HEK293T (cell line): ENCODE data around the gene RARS2.

Experiments used
- CTCF ChIA-PET: fragments of 350-600 bp; formaldehyde crosslinking; extraction: SDS; loops from one replicate; lab custom pipeline; 2021; ENCODE audit warnings: antibody characterized with exemption, inconsistent platforms; lab: Yijun Ruan, JAX
- POLR2A ChIA-PET: fragments of 350-600 bp; formaldehyde crosslinking; extraction: SDS; loops from one replicate; lab custom pipeline; 2020; ENCODE audit warnings: antibody characterized with exemption, inconsistent platforms; lab: Yijun Ruan, JAX
- DNase-seq: peaks from one replicate; pipeline ENCODE4 v3.0.0; 2012; ENCODE audit warnings: mixed read lengths; ENCODE audit errors: extremely low spot score
- ARNT ChIP-seq: fragments of 450-650 bp; IDR thresholded peaks from 2 replicates; pipeline ENCODE4 v1.6.1; 2017; ENCODE audit warnings: mild to moderate bottlenecking
- BHLHE40 ChIP-seq: fragments of 450-650 bp; IDR thresholded peaks from 2 replicates; pipeline ENCODE4 v1.6.1; 2016; ENCODE audit warnings: mild to moderate bottlenecking, moderate library complexity, borderline replicate concordance
- CTBP1 ChIP-seq: fragments of 450-650 bp; IDR thresholded peaks from 2 replicates; pipeline ENCODE4 v1.6.1; 2016; ENCODE audit warnings: borderline replicate concordance
- ELF4 ChIP-seq: fragments of 450-650 bp; IDR thresholded peaks from 2 replicates; pipeline ENCODE4 v1.6.1; 2017; ENCODE audit warnings: antibody characterized with exemption
- FOXA1 ChIP-seq: fragments of 450-650 bp; IDR thresholded peaks from 2 replicates; pipeline ENCODE4 v1.6.1; 2016; ENCODE audit warnings: mild to moderate bottlenecking
- FOXK2 ChIP-seq: fragments of 450-650 bp; IDR thresholded peaks from 2 replicates; pipeline ENCODE4 v1.6.1; 2016; ENCODE audit warnings: mild to moderate bottlenecking
- FOXM1 ChIP-seq: fragments of 450-650 bp; IDR thresholded peaks from 2 replicates; pipeline ENCODE4 v1.6.1; 2017; ENCODE audit warnings: mild to moderate bottlenecking, borderline replicate concordance
- HDGF ChIP-seq: fragments of 450-650 bp; IDR thresholded peaks from 2 replicates; pipeline ENCODE4 v1.6.1; 2017; ENCODE audit warnings: antibody characterized with exemption, borderline replicate concordance
- L3MBTL2 ChIP-seq: fragments of 450-650 bp; conservative IDR thresholded peaks from 2 replicates; pipeline ENCODE4 v1.6.1; 2016; ENCODE audit warnings: mild to moderate bottlenecking
- LEF1 ChIP-seq: fragments of 450-650 bp; IDR thresholded peaks from 2 replicates; pipeline ENCODE4 v1.6.1; 2017; ENCODE audit warnings: mild to moderate bottlenecking, borderline replicate concordance
- NFRKB ChIP-seq: fragments of 450-650 bp; IDR thresholded peaks from 2 replicates; pipeline ENCODE4 v1.6.1; 2016; ENCODE audit warnings: mild to moderate bottlenecking, moderate library complexity
- SP1 ChIP-seq: fragments of 450-650 bp; IDR thresholded peaks from 2 replicates; pipeline ENCODE4 v1.6.1; 2017
- SUZ12 ChIP-seq: fragments of 450-650 bp; IDR thresholded peaks from 2 replicates; pipeline ENCODE4 v1.6.1; 2016; ENCODE audit warnings: mild to moderate bottlenecking
- TARDBP ChIP-seq: fragments of 450-650 bp; IDR thresholded peaks from 2 replicates; pipeline ENCODE4 v1.6.1; 2016
- ZNF384 ChIP-seq: fragments of 450-650 bp; IDR thresholded peaks from 2 replicates; pipeline ENCODE4 v1.6.1; 2016
- TF ChIP-seq, protein P1 (sequence below): fragments of 450-650 bp; IDR thresholded peaks from 2 replicates; pipeline ENCODE4 v1.6.1; 2016

Gene RARS2

DNA sequence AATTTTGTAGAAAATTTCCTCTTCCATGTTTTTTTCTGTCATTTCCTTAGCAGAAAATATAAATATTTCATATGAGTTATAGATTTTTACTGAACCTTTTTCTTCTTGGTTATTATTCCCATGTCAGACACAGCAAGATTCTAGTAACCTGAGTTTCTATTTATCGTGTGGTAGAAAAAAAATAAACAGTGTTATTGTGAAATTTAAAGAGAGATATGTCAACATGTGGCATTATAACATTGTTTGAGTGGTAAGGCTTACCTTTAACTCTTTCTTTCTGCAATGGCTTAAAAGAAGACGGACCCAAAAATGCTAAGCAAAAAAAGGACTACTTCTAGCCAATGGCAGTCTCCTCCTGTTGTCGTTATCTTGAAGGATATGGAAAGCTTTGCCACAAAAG, 19.0 kb upstream of the RARS2 start:
- DNase-seq = no peak
- CTCF ChIA-PET = no interaction called here
- POLR2A ChIA-PET = no interaction called here
- no peak for TF ChIP-seq BHLHE40
- no peak for TF ChIP-seq SUZ12
- no peak for TF ChIP-seq HDGF
- no peak for TF ChIP-seq CTBP1
- no peak for TF ChIP-seq ARNT
- no peak for TF ChIP-seq TARDBP
- no peak for TF ChIP-seq FOXM1
- no peak for TF ChIP-seq SP1

DNA sequence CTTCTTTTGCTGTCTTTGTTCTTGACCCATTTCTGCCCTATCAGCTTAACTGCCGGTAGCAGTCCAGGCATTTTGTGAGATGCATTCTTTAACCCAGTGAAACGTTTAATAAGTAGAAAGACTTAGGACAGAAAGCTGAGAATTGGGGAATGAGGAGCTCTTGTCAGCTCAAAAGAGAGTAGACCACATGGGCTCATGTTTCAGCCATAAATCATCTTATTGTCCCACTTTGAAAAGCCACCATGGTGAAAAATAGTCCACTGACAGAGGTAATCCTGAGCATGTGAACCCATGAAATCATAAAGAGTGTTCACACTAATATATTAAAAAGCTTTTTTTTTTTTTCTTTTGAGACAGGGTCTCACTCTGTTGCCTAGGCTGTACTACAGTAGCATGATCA, 16.4 kb upstream of the RARS2 start:
- ChIA-PET CTCF (interaction anchor here (0.6 kb wide), 1 partner anchor 8 kb away, joined by 6 read pairs; no protein-coding TSS in a partner anchor), POLR2A (no interaction called here)
- no peak for TF ChIP-seq LEF1
- TF ChIP-seq, protein P1, sequence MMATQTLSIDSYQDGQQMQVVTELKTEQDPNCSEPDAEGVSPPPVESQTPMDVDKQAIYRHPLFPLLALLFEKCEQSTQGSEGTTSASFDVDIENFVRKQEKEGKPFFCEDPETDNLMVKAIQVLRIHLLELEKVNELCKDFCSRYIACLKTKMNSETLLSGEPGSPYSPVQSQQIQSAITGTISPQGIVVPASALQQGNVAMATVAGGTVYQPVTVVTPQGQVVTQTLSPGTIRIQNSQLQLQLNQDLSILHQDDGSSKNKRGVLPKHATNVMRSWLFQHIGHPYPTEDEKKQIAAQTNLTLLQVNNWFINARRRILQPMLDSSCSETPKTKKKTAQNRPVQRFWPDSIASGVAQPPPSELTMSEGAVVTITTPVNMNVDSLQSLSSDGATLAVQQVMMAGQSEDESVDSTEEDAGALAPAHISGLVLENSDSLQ = peak; percentile 39; the same call in 1 of the 2 replicates
- DNase-seq = no peak

DNA sequence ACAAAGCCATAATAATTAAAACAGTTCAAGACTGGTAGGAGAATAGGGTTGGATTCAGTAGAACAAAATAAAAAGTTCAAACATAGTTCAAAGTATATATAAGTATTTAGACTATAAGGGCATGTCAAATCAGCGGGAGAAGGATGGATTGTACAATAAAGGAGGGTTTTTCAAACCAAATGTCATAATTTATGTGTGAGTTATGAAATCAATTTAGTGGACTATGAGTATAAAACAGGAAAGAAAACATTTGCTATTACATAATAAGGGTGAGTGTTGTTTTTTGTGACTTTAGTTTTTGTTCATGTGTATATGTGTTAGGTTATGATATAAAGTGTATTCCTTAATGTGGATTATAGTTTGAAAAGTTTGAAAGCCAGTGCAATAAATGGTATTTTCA, 10.8 kb upstream of the RARS2 start:
- ChIA-PET POLR2A (no interaction called here), CTCF (no interaction called here)
- TF ChIP-seq FOXA1 (no peak), BHLHE40 (no peak)
- TF ChIP-seq, protein P1 = no peak
- no peak for DNase-seq

DNA sequence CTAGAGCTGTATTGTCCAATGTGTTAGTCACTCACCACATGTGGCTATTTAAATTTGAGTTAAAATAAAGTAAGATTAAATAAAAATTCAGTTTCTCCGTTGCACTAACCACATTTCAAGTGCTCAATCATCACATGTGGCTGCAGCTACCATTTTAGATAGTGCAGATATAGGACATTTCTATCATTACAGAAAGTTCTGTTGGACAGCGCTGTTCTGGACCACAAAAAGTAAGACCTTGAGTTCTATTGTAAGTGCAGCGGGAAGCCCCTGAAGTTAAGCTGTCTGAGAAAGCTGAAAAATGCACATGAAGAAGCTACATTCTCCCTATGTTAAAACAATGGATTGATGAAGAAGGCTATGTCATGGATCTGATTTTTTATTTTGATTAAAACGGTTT, 1.2 kb upstream of the RARS2 start:
- ChIA-PET CTCF (no interaction called here), POLR2A (no interaction called here)
- no peak for DNase-seq
- TF ChIP-seq LEF1 (no peak), NFRKB (no peak), CTBP1 (no peak), ZNF384 (no peak), FOXK2 (no peak), FOXM1 (no peak), SUZ12 (no peak), SP1 (no peak), HDGF (no peak), ARNT (no peak), TARDBP (no peak), ELF4 (no peak), L3MBTL2 (no peak), FOXA1 (no peak), BHLHE40 (no peak)
- TF ChIP-seq, protein P1 = no peak

DNA sequence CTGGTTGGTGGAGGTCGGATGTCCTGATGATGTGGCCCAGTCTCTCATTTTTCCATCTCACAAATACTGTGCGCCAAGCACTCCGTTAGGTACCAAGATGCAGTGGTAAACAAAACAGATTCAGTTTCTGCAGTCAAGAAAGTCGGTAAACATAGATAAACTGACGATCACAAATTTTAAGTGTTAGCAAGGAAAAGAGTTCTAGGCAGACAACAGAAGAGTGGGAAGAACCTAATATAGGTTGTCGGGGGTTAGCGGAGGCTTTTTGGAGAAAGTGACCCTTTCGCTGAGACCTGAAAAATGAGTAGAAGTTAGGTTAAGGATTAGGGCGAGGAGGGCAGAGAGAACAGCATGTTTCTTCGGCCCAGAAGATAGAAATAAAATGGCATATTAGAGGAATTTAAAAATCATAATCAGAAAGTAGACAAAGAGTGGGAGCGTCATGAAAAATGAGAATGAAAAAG, 662 bp upstream of the RARS2 start:
- no peak for TF ChIP-seq SP1
- TF ChIP-seq BHLHE40 = no peak
- no peak for TF ChIP-seq CTBP1
- TF ChIP-seq HDGF = no peak
- no peak for TF ChIP-seq SUZ12
- TF ChIP-seq LEF1 = no peak
- no peak for TF ChIP-seq FOXA1
- TF ChIP-seq ELF4 = no peak
- TF ChIP-seq L3MBTL2 = no peak; the same call in 1 of the 2 replicates
- no peak for TF ChIP-seq TARDBP
- TF ChIP-seq ZNF384 = no peak
- TF ChIP-seq FOXM1 = no peak
- TF ChIP-seq ARNT = no peak
- CTCF ChIA-PET = no interaction called here
- no peak for DNase-seq
- POLR2A ChIA-PET = no interaction called here

DNA sequence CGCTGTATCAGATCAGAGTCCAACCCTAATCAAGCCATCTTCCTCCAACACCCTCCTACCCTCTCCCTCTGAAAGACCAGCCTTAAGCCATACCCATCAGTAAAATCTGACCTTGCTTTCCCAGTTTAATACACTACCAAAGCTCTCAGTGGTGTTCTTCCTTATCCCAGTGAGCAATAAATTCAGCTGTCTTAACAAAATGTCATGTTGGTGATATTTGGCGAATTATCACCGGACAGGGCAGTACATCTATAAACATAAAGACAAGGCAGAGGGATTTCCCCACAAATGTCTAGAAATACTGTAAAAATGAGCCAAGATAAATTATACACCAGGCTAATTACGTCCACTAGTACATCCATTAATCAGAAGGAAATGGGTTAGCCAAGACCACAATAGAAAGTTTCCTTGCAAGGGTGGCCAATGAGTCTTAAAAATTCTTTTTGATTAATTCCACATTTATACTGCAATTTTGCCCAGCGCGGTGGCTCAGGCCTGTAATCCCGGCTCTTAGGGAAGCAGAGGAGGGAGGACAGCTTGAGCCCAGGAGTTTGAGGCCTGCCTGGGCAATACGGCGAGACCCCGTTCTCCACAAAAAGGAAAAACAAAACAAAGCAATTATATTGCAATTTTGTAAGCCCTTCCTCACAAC, 905 bp downstream of the RARS2 start:
- DNase-seq = no peak
- CTCF ChIA-PET = interaction anchor here (0.6 kb wide), 2 partner anchors 63 to 94 kb away, joined by 3 to 5 read pairs; no protein-coding TSS in a partner anchor
- POLR2A ChIA-PET = interaction anchor here (0.6 to 1.2 kb wide), 6 partner anchors 9 to 180 kb away, joined by 3 to 5 read pairs (median 3); partner anchors contain the start of gene SLC35A1
- TF ChIP-seq L3MBTL2 = no peak
- no peak for TF ChIP-seq LEF1
- no peak for TF ChIP-seq CTBP1
- TF ChIP-seq ZNF384 = no peak
- TF ChIP-seq TARDBP = no peak
- TF ChIP-seq SP1 = no peak
- no peak for TF ChIP-seq FOXK2
